ENCODE data around the gene CELSR2.

CELSR2 gene

GRCh38 chr1:109307274-109308021 is 58.1 kb downstream of the CELSR2 start:
- DNase-seq = no peak

- DNase-seq = no peak
Observed at GRCh38 chr1:109309347-109309746, 60.0 kb downstream of the CELSR2 start.

DNA sequence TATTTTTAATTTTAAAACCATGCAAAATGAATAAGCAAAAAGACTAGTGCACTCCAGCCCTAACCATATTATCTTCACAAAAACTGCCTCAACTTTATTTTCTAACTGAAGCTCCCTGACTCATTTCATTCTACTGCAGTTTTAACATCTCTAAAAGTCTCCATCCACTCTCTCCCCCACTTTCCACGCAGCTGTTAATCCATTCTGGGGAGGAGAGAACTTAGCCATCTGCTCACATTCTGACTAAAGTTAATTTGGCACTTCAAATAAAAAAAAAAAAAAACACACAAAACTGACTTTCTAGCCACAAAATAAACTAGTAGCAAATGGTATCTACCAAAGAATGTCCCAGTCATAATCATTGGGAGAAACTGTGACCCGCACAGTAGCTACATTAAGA is 62.9 kb downstream of the CELSR2 start:
- DNase-seq = no peak

GRCh38 chr1:109312978-109313775 is 63.8 kb downstream of the CELSR2 start:
- no peak for DNase-seq

DNA sequence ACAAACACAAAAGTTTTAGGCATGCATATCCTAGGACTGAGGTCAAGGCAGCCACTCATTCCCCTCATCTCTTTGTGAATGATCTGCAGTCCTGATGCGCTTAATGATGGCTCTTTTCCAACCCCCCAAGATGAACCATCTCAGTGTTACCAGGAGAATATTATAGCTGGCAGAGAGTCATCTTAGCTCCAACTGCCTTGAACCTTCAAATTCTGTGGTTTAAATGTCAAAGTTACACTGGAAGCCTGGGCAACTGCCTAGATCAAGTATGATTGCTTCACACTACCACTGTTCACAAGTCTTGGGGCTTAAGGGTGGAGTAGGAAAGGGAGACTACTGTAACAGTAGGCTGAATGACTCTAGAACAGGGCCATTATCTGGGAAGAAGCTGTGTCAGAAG is 65.5 kb downstream of the CELSR2 start:
- DNase-seq = no peak

- DNase-seq = no peak
Observed at GRCh38 chr1:109315288-109315687, 65.9 kb downstream of the CELSR2 start.

- DNase-seq = no peak
Observed at GRCh38 chr1:109316506-109316905, 67.2 kb downstream of the CELSR2 start.

- no peak for DNase-seq
Observed at GRCh38 chr1:109319114-109319513, 69.8 kb downstream of the CELSR2 start.

- DNase-seq = no peak
Observed at GRCh38 chr1:109322974-109323373, 73.6 kb downstream of the CELSR2 start.
